Activated CD4-positive, CD25-positive, alpha-beta regulatory T cell treated with anti-CD3 and anti-CD28 coated beads, Interleukin-2, amount 50 U/mL, for 16 hours (primary cell): ENCODE data around the gene AGBL1.
"Not testable (repeated sequence)": the region's sequence is repeated elsewhere in the genome, so short reads cannot be mapped to it uniquely, and the experiment has no call there.

Source experiments
- DNase-seq: peaks from one replicate; pipeline ENCODE4 v3.0.0-alpha.2; 2020; ENCODE audit warnings: low read depth, low spot score

The AGBL1 gene

GRCh38 chr15:86082619-86083380 lies 3.1 kb downstream of the AGBL1 start:
- DNase-seq: no peak

- no peak for DNase-seq
These were observed 8.1 kb downstream of the AGBL1 start for GRCh38 chr15:86087808-86088207.

- DNase-seq: no peak
These were observed 9.8 kb downstream of the AGBL1 start for GRCh38 chr15:86089422-86089821.

GRCh38 chr15:86101818-86102217 lies 22.1 kb downstream of the AGBL1 start:
- DNase-seq: no peak

- no peak for DNase-seq
These were observed 24.2 kb downstream of the AGBL1 start for GRCh38 chr15:86103825-86104224.

- no peak for DNase-seq
These were observed 26.6 kb downstream of the AGBL1 start for GRCh38 chr15:86106306-86106705.

- DNase-seq: no peak
These were observed 35.6 kb downstream of the AGBL1 start for GRCh38 chr15:86115145-86115801.

- DNase-seq: no peak
These were observed 42.0 kb downstream of the AGBL1 start for GRCh38 chr15:86121568-86122225.

- not testable (repeated sequence) for DNase-seq
These were observed 43.2 kb downstream of the AGBL1 start for GRCh38 chr15:86122691-86123391.

- DNase-seq: no peak
These were observed 46.1 kb downstream of the AGBL1 start for GRCh38 chr15:86125775-86126174.

GRCh38 chr15:86127547-86127946 lies 47.9 kb downstream of the AGBL1 start:
- no peak for DNase-seq

- DNase-seq: no peak
These were observed 55.4 kb downstream of the AGBL1 start for GRCh38 chr15:86135041-86135440.

GRCh38 chr15:86136861-86137260 lies 57.2 kb downstream of the AGBL1 start:
- no peak for DNase-seq

- no peak for DNase-seq
These were observed 59.1 kb downstream of the AGBL1 start for GRCh38 chr15:86138798-86139197.

- no peak for DNase-seq
These were observed 60.2 kb downstream of the AGBL1 start for GRCh38 chr15:86139828-86140227.

- DNase-seq: no peak
These were observed 75.0 kb downstream of the AGBL1 start for GRCh38 chr15:86154705-86155104.

- no peak for DNase-seq
These were observed 75.9 kb downstream of the AGBL1 start for GRCh38 chr15:86155551-86155950.

- DNase-seq: no peak
These were observed 78.1 kb downstream of the AGBL1 start for GRCh38 chr15:86157606-86158293.

GRCh38 chr15:86159468-86159867 lies 79.8 kb downstream of the AGBL1 start:
- no peak for DNase-seq

- DNase-seq: no peak
These were observed 81.6 kb downstream of the AGBL1 start for GRCh38 chr15:86161250-86161649.

GRCh38 chr15:86162172-86162591 lies 82.5 kb downstream of the AGBL1 start:
- no peak for DNase-seq

- DNase-seq: no peak
These were observed 83.0 kb downstream of the AGBL1 start for GRCh38 chr15:86162641-86163040.
